Renal cortical epithelial cell (primary cell): ENCODE data around the gene SEMA7A. TPM values are rescaled to one million over a fixed set of nuclear protein-coding genes. Genes with fewer than 3 reads are reported as not detected.
"Not testable (repeated sequence)": the region's sequence is repeated elsewhere in the genome, so short reads cannot be mapped to it uniquely, and the experiment has no call there.

Experiments
- DNase-seq: peaks from one replicate; pipeline ENCODE4 v3.0.0-alpha.2; 2011; ENCODE audit warnings: low read depth
- total RNA-seq: library from RNA; depleted of rRNA; stranded (reverse); fragments of >200 nt; gene quantifications from 2 replicates; pipeline ENCODE4 v1.2.3, GENCODE V29; 2014

Gene SEMA7A, protein sequence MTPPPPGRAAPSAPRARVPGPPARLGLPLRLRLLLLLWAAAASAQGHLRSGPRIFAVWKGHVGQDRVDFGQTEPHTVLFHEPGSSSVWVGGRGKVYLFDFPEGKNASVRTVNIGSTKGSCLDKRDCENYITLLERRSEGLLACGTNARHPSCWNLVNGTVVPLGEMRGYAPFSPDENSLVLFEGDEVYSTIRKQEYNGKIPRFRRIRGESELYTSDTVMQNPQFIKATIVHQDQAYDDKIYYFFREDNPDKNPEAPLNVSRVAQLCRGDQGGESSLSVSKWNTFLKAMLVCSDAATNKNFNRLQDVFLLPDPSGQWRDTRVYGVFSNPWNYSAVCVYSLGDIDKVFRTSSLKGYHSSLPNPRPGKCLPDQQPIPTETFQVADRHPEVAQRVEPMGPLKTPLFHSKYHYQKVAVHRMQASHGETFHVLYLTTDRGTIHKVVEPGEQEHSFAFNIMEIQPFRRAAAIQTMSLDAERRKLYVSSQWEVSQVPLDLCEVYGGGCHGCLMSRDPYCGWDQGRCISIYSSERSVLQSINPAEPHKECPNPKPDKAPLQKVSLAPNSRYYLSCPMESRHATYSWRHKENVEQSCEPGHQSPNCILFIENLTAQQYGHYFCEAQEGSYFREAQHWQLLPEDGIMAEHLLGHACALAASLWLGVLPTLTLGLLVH
- total RNA-seq: 9.5 and 143 TPM in 2 replicates

DNA sequence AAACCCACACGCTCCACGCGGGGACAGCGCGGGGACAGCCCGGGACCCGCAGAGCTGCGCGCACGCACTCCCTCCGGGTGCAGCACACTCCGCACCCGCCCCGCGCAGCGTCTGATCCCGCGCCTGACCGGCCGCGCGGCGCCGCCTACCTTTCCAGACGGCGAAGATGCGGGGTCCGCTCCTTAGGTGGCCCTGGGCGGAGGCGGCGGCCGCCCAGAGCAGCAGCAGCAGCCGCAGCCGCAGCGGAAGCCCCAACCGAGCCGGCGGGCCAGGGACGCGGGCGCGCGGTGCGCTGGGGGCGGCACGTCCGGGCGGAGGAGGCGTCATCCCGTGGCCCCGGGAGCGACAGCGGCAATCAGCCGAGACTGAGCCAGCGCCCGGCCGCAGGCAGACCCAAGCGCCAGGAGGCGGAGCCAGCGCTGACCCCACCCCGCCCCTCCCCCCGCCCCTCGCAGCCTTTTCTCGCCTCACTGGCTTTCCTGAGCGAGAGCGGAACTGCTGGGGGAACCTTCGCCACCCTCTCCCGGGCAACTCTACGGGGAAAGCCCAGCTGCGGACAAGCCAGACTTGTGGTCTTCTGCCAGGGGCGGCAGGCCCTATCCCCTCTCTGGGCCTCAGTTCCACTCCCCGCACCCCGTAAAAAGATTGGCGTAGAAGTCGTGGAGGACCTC lies at the start of gene SEMA7A:
SEMA7A (minus strand) TSS at position 367 of the 671 bp plus-strand sequence; CDS start at position 327, 40 bp downstream.
- DNase-seq: peak; percentile 54

DNA sequence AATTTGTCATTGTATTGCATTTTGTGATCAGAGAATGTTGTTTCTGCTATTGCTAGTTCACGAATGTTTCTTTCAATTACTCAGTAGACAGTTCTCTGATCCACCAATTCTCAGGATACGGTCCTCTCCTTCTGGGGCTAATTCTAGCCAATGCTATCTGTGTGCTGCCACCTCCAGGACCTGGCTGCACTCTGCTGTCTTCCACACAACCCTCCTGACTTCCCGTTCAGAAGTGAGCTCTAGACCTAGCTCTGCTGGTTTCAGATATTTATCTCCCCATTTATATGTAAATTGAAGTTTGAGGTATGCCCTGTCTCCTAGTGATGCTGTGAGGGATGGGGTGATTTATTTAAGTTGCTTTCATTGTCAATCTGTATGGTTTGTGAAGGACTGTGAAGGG lies 48.9 kb upstream of the SEMA7A start:
- DNase-seq: no peak

DNA sequence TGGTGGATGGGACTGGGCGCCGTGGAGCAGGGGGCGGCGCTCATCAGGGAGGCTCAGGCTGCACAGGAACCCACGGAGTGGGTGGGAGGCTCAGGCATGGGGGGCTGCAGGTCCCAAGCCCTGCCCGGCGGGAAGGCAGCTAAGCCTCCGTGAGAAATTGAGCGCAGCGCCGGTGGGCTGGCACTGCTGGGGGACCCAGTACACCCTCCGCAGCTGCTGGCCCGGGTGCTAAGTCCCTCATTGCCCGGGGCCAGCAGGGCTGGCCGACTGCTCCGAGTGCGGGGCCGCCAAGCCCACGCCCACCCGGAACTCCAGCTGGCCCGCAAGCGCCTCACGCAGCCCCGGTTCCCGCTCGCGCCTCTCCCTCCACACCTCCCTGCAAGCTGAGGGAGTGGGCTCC lies 46.6 kb upstream of the SEMA7A start:
- DNase-seq: not testable (repeated sequence)

DNA sequence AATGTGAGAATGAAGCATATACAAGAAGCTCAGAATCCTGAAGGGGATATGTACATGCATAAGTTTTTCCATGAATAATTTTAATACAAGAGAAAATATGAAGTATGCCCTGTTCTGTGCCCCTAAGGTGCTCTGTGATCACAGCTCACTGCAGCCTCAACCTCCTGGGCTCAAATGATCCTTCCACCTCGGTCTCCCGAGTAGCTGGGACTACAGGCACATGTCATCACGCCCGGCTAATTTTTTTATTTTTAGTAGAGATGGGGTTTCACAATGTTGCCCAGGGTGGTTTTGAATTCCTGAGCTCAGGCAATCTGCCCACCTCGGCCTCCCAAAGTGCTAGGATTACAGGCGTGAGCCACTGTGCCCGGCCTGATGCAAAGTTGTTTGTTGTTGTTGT lies 37.9 kb upstream of the SEMA7A start:
- not testable (repeated sequence) for DNase-seq

DNA sequence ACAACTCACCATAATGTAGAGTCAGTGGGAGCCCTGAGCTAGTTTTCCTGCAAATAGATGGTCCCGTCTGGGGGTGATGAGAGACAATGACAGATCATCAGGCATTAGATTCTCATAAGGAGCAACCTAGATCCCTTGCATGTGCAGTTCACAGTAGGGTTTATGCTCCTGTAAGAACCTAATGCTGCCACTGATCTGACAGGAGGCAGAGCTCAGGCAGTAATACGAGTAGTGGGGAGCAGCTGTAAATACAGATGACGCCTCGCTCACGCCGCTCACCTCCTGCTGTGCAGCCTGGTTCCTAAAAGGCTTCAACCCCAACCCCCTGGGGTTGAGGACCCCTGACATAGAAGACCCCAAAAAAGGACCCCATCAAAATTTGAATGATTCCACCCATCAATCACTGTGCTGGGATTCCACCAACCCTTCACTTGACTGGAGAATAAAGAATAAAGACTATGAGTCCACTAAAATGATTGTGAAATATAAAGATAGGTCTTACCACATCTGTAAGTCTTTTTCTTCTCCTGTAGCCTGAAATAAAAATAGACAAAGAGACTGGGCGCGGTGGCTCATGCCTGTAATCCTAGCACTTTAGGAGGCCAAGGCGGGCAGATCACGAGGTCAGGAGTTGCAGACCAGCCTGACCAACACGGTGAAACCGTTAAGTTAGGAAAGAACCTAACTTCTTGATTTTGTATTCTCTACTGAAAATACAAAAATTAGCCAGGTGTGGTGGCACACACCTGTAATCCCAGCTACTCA lies 37.1 kb upstream of the SEMA7A start:
- DNase-seq: no peak

DNA sequence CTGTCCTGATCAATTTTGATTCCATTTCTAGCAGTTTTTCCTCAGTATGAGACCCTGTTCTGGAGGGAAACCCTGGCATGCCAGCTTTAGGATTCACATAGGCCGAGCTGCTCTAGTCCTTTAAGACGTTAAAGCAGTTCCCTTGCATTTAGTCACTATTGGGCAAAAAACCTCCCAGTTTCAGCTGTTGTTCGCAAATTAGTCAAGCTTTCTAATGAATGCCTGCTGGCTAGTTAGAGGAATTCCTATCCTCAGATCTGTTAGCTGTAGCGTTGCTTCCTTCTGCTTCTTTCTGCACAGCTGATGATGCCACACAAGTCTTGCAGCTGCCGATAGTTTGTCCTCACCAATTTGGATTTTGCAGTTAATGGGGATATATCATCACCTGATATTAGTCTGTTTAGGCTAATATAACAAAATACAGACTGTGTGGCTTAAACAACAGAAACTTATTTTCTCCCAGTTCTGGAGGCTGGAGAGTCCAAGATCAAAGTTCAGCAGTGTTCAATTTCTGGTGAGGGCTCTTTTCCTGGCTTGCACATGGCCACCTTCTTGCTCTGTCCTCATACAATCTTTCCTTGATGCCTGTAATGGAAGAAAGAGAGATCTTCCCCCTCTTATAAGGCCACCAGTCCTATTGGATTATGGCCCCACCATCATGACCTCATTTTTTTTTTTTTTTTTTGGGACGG lies 34.7 kb upstream of the SEMA7A start:
- no peak for DNase-seq

DNA sequence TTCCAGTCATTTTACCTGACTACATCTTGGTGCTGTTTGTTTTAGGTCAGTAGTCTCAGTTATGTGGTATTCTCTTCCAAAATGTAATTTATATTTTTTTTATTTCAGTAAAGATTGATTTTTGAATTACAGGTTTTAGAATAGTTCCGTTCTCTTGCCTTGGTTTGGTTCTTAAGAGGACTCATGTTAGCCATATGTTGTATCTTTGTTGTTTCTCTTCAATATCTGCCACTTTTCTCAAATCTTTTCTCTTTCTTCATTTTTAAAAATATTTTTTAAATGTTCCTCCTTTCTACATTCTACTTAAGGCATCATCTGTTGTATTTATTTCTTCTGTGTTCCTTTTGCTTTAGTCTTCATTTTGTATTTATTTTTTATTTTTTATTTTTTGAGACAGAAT lies 32.8 kb upstream of the SEMA7A start:
- no peak for DNase-seq

DNA sequence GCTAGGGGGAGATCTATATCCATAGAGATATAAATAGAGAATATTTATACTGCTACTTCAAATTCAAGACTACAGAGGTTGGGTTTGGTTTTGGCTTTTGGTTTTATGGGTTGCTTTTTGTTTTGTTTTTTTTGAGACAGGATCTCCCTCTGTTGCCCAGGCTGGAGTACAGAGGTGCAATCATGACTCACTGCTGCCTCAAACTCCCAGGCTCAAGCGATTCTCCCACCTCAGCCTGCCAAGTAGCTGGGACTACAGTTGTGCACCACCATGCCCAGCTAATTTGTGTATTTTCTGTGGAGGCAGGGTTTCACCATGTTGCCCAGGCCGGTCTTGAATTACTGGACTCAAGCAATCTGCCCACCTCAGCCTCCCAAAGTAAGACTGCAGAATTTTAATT lies 31.1 kb upstream of the SEMA7A start:
- DNase-seq: no peak

DNA sequence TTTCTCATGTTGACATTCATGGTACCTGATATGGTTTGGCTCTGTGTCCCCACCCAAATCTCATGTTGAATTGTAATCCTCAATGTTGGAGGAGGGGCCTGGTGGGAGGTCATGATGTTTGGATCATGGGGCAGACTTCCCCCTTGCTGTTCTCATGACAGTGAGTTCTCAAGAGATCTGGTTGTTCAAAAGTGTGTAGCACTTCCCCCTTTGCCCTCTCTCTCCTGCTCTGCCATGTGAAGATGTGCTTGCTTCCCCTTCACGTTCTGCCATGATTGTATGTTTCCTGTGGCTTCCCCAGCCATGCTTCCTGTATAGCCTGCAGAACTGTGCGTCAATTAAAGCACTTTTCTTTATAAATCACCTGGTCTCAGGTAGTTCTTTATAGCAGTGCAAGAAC lies 30.5 kb upstream of the SEMA7A start:
- no peak for DNase-seq

DNA sequence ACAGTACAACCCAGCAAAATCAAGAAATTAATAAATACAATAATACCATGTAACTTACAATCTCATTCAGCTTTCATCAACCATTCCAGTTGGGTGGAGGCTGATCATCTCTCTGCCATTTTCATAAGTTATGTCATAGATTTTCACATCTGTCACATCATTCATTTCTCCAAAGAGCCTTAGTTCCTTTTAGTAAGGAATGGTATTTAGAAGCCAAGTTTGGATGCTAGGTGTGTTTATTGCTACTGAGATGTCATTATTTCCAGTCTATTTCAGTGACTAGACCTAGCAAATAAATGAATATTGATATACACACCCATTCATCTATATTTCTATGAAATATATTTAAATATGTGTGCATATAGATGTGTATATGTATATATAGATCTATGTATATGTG lies 29.9 kb upstream of the SEMA7A start:
- DNase-seq: no peak

DNA sequence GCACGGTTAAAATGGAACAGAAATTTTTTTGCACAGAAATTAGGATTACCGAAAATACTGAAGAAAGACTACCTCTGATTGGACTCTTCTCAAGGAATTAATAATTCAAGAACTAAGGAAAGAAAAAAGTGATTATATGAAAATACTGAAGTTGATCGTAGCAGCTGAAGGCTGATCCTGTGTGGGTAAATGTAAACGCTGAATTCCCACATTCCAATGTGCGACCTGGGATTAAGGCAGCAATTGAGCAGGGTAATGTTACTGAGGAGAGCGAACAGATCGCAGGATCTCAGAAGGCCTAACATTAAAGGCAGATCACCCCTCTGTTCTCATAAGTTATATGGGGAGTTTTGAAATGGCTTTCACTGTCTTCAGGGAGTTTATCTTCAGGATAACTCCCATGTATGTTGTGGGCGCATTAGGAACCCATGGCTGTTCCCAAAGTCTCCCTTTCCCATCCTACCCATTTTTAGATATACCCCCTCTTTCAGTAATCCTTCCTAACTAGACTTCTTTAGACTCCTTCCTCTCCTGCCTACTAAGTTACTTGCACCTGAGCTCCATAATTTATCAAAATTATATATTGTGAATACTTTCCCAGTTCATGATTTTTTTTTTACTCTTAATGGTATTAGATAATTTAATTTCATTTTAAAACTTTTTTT lies 28.2 kb upstream of the SEMA7A start:
- DNase-seq: peak; percentile 3

DNA sequence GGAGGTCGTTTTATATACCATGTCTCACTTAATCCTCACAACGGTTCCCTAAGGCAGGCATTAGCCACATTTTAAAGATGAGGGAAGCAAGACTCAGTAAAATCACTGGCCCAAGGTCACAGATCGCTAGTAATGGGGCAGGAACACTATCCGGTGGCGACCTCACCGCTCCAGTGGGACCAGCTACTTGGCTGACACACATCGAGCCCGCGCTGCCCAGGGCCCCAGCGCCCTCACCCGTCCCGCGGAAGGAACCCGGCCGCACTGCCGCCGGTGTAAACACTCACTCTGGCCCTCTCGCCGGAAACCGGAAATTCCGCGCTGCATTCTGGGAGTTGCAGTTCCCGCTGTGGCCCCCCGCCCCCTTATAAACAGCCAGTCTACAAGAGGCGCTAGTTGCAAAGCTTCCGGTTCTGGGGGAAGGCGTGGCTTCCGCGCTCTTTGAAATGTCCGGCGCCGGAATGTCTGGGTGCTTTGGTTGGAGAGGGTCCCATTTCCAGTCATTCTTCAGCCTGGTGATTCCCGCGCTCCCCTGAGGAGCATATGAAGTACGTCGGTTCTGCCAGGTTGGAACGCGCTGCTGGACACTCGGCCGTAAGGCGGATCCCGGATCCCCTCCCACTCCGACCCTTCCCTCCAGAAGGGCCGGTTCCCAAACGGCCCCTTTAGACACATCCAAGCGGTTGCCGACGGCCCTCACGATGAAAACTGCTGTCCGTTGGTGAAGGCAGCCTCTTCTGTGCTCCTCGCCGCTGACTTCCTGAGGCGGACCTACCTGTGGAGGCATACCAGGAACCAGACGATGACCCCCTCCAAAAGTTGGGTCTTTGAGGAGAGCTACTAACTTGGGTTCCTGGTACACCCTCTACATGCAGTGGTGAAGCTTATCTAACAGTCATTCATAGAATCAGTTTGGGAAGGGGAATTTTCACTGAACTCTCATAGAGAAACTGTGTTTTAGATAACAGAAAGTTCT lies 27.4 kb upstream of the SEMA7A start, which contains the start of gene UBL7:
UBL7 (minus strand) TSS at position 290 of the 976 bp plus-strand sequence. CDS start 2,293 bp downstream, outside the sequence.
- DNase-seq: peak; percentile 90

DNA sequence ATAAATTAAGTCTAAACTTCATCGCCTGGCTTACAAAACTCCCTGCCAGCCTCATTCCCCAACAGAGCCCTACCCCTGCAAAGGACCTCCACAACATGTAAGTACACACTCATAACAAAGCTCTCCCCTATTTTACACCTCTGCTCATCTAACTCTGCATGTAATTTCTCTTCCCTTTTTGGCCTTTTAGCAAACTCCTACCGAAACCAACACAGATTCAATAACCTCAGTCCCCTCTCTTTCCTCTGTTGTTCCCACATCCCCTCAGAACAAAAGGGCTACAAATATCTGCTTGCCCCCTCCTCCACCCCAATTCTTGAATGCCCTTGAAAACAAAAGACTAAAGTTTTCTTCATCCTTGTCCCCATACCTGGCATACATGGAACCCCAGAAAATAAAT lies 26.5 kb upstream of the SEMA7A start:
- peak; percentile 2 for DNase-seq

DNA sequence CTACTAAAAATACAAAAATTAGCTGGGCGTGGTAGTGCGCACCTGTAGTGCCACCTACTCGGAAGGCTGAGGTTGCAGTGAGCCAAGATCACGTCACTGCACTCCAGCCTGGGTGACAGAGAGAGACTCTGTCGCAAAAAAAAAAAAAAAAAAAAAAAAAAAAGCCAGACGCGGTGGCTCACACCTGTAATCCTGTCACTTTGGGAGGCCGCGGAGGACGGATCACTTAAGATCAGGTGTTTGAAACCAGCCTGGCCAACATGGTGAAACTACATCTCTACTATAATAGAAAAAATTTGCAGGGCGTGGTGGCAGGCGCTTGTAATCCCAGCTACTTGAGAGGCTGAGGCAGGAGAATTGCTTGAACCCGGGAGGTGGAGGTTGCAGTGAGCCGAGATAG lies 26.0 kb upstream of the SEMA7A start:
- not testable (repeated sequence) for DNase-seq

DNA sequence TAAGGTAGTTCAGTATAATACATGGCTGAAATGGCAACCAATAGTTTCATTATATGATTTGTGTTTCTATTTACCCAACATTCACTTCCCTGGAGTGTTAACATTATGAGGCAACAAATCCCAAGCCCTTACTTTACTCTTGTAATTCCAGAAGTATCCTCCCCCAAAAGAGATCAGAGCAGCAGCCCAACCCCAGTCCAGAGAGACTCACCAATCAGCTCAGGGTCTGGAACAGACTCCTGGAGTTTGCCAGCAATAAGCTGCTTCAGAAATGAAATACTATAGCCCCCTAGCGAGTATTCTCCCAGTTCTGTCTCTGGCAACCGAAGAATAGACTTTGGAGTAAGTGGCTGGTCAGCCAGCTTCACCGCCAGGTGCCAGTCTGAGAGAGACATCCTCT lies 24.7 kb upstream of the SEMA7A start:
- no peak for DNase-seq

DNA sequence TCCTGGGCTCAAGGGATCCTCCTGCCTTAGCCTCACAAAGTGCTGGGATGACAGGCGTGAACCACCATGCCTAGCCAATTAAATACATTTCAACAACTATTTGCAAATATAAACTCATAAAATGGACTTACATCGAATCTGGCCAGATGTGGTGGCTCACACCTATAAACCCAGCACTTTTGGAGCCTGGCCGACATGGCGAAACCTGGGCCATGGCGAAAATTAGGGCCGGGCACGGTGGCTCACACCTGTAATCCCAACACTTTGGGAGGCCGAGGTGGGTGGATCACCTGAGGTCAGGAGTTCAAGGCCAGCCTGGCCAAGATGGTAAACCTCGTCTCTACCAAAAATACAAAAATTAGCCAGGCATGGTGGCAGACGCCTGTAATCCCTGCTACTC lies 23.3 kb upstream of the SEMA7A start:
- not testable (repeated sequence) for DNase-seq

DNA sequence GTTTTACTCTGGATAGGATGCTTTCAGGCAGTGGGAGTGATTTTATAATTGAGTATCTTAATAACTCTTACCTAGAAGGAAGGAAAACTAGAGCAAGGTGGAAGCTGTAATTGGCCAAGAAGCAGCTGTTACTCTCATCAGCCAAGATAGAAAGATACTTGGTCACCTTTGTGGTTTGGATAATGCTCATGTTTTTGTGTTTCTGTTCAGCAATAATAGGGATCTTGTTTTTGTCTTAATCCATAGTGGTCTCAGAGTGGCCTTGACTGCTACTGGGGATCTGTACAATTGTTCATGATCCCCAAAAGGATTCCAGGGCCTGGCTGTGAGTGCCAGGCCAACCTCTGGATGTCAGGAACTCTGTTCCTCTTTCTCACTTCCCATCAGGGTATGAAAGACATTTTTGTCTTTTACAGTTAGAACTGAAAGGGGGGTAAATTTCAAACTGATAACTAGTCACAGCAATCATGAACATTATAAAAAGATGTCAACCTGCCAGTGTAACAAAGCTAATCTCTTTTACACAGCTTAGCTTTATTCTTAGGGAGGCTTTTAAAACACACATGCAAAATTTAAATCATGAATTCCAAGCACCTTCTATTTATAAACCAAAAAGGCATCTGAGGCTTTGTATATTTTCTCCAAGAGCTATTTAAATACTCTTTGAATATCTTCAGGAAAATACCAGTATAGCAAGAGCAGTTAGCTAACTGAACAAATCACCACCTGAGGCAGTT lies 21.2 kb upstream of the SEMA7A start:
- DNase-seq: no peak

DNA sequence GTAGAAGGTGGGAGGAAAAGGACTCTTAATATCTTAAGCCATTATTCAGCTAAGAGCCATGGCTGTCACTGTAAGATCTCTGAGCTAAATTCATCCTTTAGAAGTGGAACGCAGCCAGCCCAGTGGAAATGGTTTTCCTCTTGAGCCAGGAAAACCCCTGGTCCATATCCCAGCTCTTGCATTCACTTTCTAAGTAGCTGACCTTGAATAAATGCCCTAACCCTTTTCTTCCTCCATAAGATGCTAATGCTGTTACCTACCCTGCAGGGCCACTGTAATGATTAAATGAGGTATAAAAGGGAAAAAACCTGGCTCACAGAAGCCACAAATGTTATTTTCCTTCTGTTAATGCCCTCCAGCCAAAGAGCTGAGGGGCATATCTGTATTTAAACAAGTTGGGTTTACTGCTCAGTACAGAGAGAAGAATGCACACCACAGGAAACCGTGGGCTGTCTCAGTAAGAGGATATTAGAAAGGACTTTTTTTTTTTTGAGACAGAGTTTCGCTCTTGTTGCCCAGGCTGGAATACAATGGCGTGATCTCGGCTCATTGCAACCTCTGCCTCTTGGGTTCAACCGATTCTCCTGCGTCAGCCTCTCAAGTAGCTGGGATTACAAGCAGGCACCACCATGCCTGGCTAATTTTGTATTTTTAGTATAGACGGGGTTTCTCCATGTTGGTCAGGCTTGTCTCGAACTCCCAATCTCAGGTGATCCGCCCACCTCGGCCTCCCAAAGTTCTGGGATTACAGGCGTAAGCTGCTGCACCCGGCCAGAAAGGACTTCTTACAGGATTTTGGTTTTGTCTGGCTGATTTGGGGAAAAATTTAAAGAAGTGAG lies 20.4 kb upstream of the SEMA7A start:
- DNase-seq: no peak
